ENCODE data around the gene CAMK2D. TPM values are rescaled to one million over a fixed set of nuclear protein-coding genes. Genes with fewer than 3 reads are reported as not detected.

CAMK2D gene
- total and polyA plus RNA-seq, 8 donors: 8.8 to 155 (median 64.5) TPM

DNA sequence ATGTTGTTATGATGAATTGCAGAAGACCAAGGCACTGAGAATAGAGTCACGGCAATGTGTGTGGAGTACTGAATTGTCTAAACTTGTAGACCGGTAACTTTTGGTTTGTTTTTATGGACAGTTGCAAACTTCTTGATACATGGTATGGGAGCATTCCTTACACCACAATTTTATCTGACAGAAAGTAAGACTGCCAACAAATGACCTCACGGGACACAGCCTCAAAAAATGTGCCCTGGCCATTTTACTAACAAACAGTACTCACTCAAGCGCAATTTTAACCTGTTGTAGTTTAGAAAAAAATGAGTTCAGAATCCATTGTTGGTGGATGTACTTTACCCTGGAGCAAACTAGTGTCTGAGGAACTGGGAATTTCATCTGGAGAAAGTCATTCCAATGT is 321.2 kb downstream of the CAMK2D start:
- 74 to 81% (median 77%) methylated on average over 4 of the region's 4 CpGs for WGBS, 5 donors
- DNase-seq: no peak
- TF ChIP-seq POLR2A (IDR thresholded peaks at IDR 0.05) (no peak), POLR2AphosphoS5 (IDR thresholded peaks at IDR 0.05) (no peak), EP300 (IDR thresholded peaks at IDR 0.05) (no peak)
- TF ChIP-seq, protein P1, sequence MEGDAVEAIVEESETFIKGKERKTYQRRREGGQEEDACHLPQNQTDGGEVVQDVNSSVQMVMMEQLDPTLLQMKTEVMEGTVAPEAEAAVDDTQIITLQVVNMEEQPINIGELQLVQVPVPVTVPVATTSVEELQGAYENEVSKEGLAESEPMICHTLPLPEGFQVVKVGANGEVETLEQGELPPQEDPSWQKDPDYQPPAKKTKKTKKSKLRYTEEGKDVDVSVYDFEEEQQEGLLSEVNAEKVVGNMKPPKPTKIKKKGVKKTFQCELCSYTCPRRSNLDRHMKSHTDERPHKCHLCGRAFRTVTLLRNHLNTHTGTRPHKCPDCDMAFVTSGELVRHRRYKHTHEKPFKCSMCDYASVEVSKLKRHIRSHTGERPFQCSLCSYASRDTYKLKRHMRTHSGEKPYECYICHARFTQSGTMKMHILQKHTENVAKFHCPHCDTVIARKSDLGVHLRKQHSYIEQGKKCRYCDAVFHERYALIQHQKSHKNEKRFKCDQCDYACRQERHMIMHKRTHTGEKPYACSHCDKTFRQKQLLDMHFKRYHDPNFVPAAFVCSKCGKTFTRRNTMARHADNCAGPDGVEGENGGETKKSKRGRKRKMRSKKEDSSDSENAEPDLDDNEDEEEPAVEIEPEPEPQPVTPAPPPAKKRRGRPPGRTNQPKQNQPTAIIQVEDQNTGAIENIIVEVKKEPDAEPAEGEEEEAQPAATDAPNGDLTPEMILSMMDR (IDR thresholded peaks at IDR 0.05): no peak
- Histone ChIP-seq H3K4me1 (peaks cover 0 to 36% (median 20%) of the 10 kb centered on the region in 4 donors), H3K4me3 (no peak overlapping the region), H3K36me3 (no peaks in the 10 kb centered on the region), H3K9me3 (no peaks in the 10 kb centered on the region), H3K27ac (no peak overlapping the region), H3K27me3 (no peaks in the 10 kb centered on the region)
- intact Hi-C loops (cut with DNase I; ENCODE audit: low total_unique reads): no loop called here

DNA sequence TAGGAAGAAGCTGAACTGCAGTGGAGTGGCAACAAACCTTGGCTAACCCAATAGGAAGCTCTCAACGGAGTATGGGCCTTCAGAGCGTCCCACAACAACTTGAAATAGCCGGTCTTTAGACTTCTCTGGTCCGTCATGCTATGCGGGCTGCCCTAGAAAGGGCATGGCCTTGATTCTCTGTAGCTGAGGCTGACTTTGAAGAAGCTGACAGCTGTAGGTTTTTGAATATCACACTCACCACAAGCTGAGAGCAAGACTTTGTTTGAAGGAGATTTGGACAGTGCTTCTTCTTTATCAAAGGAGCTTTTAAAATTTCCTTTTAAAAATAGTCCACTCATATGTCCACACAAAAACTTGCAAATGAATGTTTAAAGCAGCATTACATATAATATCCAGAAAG is 322.9 kb downstream of the CAMK2D start:
- no peak overlapping the region for H3K4me3 ChIP-seq
- TF ChIP-seq EP300 (IDR thresholded peaks at IDR 0.05) (no peak), POLR2AphosphoS5 (IDR thresholded peaks at IDR 0.05) (no peak), POLR2A (IDR thresholded peaks at IDR 0.05) (no peak)
- TF ChIP-seq, protein P1 (IDR thresholded peaks at IDR 0.05): no peak
- H3K27me3 ChIP-seq: no peaks in the 10 kb centered on the region
- 93 to 95% (median 93%) methylated on average over 5 of the region's 5 CpGs for WGBS, 5 donors
- intact Hi-C loops (cut with DNase I; ENCODE audit: low total_unique reads): no loop called here
- H3K27ac ChIP-seq: no peak overlapping the region
- H3K36me3 ChIP-seq: no peaks in the 10 kb centered on the region
- peaks cover 0 to 24% (median 14%) of the 10 kb centered on the region in 4 donors for H3K4me1 ChIP-seq
- H3K9me3 ChIP-seq: no peaks in the 10 kb centered on the region
- DNase-seq: no peak

DNA sequence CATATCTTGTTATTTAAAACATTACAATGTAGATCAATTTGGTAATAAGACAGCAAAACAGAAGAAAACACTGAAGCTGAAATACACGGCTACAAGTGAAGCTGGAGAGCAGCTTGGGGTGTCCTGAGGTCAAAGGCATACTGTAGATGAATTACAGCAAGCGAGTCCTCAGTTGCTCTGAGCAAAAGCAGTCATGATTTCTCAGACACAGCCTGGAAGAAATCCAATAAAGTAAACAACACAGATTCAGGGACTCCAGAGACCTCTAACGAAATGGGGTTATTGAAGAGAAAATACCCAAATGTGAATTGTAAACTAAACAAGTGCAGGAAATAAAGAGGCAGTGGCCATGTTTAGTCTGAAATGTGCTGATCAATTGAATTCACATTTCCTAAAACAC is 324.4 kb downstream of the CAMK2D start:
- Histone ChIP-seq H3K9me3 (no peaks in the 10 kb centered on the region), H3K27me3 (no peaks in the 10 kb centered on the region), H3K4me1 (peaks cover 0 to 23% (median 14%) of the 10 kb centered on the region in 4 donors), H3K27ac (peak overlapping the region in 3 of 5 donors; percentile 46 to 76 (median 63)), H3K36me3 (no peaks in the 10 kb centered on the region), H3K4me3 (no peak overlapping the region)
- intact Hi-C loops (cut with DNase I; ENCODE audit: low total_unique reads): no loop called here
- 31 to 55% (median 42%) methylated on average over 3 of the region's 3 CpGs for WGBS, 5 donors
- DNase-seq: peak in 1 of 2 donors; percentile 42
- TF ChIP-seq POLR2AphosphoS5 (IDR thresholded peaks at IDR 0.05): no peak
- TF ChIP-seq POLR2A (IDR thresholded peaks at IDR 0.05): no peak
- TF ChIP-seq EP300 (IDR thresholded peaks at IDR 0.05): no peak

DNA sequence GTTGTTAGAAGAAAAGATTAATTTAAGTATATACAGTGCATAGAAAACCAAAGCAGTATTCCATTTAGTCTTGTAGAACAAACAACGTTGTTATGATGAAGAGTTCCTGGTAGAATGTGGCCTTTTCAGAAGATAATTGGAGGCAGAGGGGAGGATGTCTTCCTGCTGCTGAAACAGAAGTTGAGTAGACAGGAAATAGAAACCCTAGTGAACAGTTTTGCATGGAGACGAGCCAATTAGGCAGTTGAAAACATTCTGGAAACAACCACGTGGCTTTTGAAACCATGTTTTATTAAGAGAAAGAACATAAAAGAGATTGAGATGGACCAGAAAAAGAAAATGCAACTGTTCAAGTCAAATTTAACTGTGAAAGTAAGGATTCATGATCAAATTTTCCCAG is 325.2 kb downstream of the CAMK2D start:
- TF ChIP-seq EP300 (IDR thresholded peaks at IDR 0.05) (no peak), POLR2AphosphoS5 (IDR thresholded peaks at IDR 0.05) (no peak), POLR2A (IDR thresholded peaks at IDR 0.05) (no peak)
- TF ChIP-seq, protein P1 (IDR thresholded peaks at IDR 0.05): no peak
- intact Hi-C loops (cut with DNase I; ENCODE audit: low total_unique reads): no loop called here
- H3K4me3 ChIP-seq: no peak overlapping the region
- H3K4me1 ChIP-seq: peaks cover 0 to 23% (median 14%) of the 10 kb centered on the region in 4 donors
- peak overlapping the region in 4 of 5 donors; percentile 50 to 76 (median 63) for H3K27ac ChIP-seq
- H3K36me3 ChIP-seq: no peaks in the 10 kb centered on the region
- peak in 1 of 2 donors; percentile 76 for DNase-seq
- H3K9me3 ChIP-seq: no peaks in the 10 kb centered on the region
- WGBS, 5 donors: 14 to 41% (median 33%) methylated on average over 3 of the region's 3 CpGs
- H3K27me3 ChIP-seq: no peaks in the 10 kb centered on the region

DNA sequence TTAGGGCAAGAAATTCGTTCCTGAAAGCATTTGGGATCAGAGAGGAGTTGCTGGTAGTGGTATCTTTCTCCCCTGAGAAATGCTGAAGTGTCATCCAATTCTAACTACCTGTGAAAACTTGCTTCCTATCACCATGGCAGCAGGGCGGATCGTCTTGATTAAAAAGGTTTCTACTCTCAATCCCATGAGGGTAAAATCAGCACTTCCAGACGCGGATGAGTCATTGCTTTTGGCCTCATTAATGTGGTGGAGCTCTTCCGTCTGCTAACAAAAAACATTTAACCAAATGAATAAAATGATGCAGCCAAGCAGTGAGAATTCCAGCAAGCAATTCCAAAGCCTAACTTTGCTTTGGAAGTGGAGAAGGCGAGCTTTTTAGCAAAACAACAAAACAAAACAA is 325.6 kb downstream of the CAMK2D start:
- TF ChIP-seq POLR2A (IDR thresholded peaks at IDR 0.05) (no peak), POLR2AphosphoS5 (IDR thresholded peaks at IDR 0.05) (peak in 1 of 3 donors; percentile 29), EP300 (IDR thresholded peaks at IDR 0.05) (no peak)
- TF ChIP-seq, protein P1 (IDR thresholded peaks at IDR 0.05): no peak
- Histone ChIP-seq H3K9me3 (no peaks in the 10 kb centered on the region), H3K27ac (peak overlapping the region in 4 of 5 donors; percentile 50 to 76 (median 63)), H3K27me3 (no peaks in the 10 kb centered on the region), H3K4me3 (no peak overlapping the region), H3K4me1 (peaks cover 0 to 23% (median 14%) of the 10 kb centered on the region in 4 donors), H3K36me3 (no peaks in the 10 kb centered on the region)
- DNase-seq: peak in 1 of 2 donors; percentile 73
- WGBS, 5 donors: 48 to 63% (median 55%) methylated on average over 7 of the region's 7 CpGs
- intact Hi-C loops (cut with DNase I; ENCODE audit: low total_unique reads): no loop called here

Data from stomach (tissue), 9 donors.